ENCODE data around the gene CBX5. TPM values are rescaled to one million over a fixed set of nuclear protein-coding genes. Genes with fewer than 3 reads are reported as not detected.
A peak's percentile ranks its signal among the peaks of the same experiment; 100 is the strongest.

Gene CBX5
- total and polyA plus RNA-seq, 9 of the 15 experiments (the other 6 are each of a cell fraction or from before 2014, with no cell fraction given): 32.6 to 102 (median 59.2) TPM

DNA sequence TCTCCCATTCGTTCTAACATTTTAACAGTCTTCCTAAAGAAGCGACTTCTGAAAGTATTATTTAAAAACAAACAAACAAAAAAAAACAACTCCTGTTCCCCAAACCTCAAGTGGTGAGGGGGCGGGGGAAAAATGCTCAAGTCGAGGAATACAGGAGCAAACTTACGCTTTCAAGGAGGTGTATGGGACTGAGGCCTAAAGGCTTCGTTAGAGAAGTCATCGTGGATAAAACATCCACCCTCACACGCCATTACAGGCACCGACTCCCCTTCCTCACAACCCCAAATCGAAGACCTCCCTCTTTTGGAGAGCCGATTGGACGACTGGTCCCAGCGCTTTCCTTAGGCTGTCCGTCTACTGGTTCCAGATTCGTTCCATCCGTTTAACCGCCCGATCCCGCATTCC, 693 bp downstream of the CBX5 start (continued):
- TF ChIP-seq JUND (IDR thresholded peaks at IDR 0.05; ENCODE audit: borderline replicate concordance, low read depth, low read length): no peak
- TF ChIP-seq JUND (tag; IDR thresholded peaks at IDR 0.05; ENCODE audit: borderline replicate concordance, low read depth, low read length): no peak
- no peak for TF ChIP-seq SMAD2 (IDR thresholded peaks at IDR 0.05; ENCODE audit: low read depth, low read length)
- TF ChIP-seq KAT8 (IDR thresholded peaks at IDR 0.05; ENCODE audit: low read depth): no peak
- TF ChIP-seq, protein P1, sequence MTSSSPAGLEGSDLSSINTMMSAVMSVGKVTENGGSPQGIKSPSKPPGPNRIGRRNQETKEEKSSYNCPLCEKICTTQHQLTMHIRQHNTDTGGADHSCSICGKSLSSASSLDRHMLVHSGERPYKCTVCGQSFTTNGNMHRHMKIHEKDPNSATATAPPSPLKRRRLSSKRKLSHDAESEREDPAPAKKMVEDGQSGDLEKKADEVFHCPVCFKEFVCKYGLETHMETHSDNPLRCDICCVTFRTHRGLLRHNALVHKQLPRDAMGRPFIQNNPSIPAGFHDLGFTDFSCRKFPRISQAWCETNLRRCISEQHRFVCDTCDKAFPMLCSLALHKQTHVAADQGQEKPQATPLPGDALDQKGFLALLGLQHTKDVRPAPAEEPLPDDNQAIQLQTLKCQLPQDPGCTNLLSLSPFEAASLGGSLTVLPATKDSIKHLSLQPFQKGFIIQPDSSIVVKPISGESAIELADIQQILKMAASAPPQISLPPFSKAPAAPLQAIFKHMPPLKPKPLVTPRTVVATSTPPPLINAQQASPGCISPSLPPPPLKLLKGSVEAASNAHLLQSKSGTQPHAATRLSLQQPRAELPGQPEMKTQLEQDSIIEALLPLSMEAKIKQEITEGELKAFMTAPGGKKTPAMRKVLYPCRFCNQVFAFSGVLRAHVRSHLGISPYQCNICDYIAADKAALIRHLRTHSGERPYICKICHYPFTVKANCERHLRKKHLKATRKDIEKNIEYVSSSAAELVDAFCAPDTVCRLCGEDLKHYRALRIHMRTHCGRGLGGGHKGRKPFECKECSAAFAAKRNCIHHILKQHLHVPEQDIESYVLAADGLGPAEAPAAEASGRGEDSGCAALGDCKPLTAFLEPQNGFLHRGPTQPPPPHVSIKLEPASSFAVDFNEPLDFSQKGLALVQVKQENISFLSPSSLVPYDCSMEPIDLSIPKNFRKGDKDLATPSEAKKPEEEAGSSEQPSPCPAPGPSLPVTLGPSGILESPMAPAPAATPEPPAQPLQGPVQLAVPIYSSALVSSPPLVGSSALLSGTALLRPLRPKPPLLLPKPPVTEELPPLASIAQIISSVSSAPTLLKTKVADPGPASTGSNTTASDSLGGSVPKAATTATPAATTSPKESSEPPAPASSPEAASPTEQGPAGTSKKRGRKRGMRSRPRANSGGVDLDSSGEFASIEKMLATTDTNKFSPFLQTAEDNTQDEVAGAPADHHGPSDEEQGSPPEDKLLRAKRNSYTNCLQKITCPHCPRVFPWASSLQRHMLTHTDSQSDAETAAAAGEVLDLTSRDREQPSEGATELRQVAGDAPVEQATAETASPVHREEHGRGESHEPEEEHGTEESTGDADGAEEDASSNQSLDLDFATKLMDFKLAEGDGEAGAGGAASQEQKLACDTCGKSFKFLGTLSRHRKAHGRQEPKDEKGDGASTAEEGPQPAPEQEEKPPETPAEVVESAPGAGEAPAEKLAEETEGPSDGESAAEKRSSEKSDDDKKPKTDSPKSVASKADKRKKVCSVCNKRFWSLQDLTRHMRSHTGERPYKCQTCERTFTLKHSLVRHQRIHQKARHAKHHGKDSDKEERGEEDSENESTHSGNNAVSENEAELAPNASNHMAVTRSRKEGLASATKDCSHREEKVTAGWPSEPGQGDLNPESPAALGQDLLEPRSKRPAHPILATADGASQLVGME (CRISPR knock-in tag; IDR thresholded peaks at IDR 0.05): no peak
- no peak for TF ChIP-seq PHB2 (IDR thresholded peaks at IDR 0.05; ENCODE audit: low read depth)
- TF ChIP-seq XRCC3 (IDR thresholded peaks at IDR 0.05): no peak
- TF ChIP-seq HMG20B (CRISPR knock-in tag; IDR thresholded peaks at IDR 0.05): no peak
- no peak for TF ChIP-seq FOXJ3 (CRISPR knock-in tag; IDR thresholded peaks at IDR 0.05)
- TF ChIP-seq, protein P2, sequence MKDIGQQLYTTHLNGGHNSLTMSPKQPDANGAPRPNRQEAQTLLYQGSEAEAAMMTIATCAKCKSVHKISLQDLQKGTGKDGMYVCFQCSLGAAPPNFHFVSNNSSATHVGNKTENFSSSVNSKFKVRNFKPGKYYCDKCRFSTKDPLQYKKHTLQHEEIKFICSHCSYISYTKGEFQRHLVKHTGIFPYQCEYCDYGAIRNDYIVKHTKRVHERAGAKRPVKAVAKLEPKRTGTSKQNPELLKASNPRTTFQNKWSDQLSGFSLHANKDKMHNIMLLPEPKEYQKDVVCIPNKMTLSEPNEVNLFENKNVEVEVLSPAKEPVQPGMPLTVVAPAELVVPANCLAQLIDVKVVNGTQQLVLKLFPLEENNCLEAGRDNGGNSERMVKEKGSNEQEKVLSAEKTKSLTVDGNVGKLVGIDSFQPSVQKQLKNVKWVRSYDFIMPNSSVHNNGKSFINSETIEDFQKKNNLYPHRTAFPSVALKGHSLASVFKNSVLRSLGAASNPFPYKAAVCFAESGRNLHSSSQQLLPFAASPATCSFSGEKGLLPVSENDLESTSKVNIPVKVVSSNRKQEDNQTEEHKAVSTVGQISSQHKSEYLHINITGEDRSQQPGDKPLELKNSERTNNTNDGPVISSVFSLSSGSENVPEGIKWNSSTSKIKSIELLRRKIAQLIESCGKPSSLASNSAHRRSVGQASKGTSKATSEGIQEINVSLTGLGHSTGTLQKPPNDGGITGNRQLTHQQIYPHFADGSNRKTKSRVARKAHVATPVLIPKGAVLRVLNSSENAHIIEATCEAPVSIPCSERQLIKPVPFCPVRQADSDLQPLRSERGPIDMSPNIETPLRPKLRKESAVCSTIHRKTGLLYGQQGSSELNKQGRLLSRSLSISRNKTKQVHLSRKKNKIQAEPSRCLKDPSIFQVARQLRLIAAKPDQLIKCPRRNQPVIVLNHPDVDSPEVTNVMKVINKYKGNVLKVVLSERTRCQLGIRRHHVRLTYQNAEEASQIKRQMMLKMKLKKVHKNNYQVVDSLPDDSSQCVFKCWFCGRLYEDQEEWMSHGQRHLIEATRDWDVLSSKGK (CRISPR knock-in tag; IDR thresholded peaks at IDR 0.05): no peak
- no peak for TF ChIP-seq BHLHE40 (IDR thresholded peaks at IDR 0.05; ENCODE audit: low read length)
- TF ChIP-seq RBM39 (optimal IDR thresholded peaks at IDR 0.05; ENCODE audit: low read depth, low read length): no peak
- TF ChIP-seq RAD21 (CRISPR knock-in tag; conservative IDR thresholded peaks at IDR 0.05 in 1 of 2, IDR thresholded peaks at IDR 0.05 in 1 of 2): no peak; a peak in 1 of 4 replicates
- peak; percentile 71; the same call in 1 of the 2 replicates for TF ChIP-seq PHF8 (IDR thresholded peaks at IDR 0.05; ENCODE audit: borderline replicate concordance, low read length)
- TF ChIP-seq, protein P3, sequence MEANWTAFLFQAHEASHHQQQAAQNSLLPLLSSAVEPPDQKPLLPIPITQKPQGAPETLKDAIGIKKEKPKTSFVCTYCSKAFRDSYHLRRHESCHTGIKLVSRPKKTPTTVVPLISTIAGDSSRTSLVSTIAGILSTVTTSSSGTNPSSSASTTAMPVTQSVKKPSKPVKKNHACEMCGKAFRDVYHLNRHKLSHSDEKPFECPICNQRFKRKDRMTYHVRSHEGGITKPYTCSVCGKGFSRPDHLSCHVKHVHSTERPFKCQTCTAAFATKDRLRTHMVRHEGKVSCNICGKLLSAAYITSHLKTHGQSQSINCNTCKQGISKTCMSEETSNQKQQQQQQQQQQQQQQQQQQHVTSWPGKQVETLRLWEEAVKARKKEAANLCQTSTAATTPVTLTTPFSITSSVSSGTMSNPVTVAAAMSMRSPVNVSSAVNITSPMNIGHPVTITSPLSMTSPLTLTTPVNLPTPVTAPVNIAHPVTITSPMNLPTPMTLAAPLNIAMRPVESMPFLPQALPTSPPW (CRISPR knock-in tag; IDR thresholded peaks at IDR 0.05): no peak
- no peak for TF ChIP-seq MEF2A (IDR thresholded peaks at IDR 0.05; ENCODE audit: control insufficient read depth, low read depth, low read length)
- TF ChIP-seq HNRNPK (IDR thresholded peaks at IDR 0.05; ENCODE audit: low read depth, low read length, poor library complexity, severe bottlenecking): no peak
- no peak for TF ChIP-seq MECOM (CRISPR knock-in tag; IDR thresholded peaks at IDR 0.05)
